Kasumi-1 (cell line): Measurements from ENCODE around the gene HSD17B11.
"Not testable (repeated sequence)": the region's sequence is repeated elsewhere in the genome, so short reads cannot be mapped to it uniquely, and the experiment has no call there.

Experiments used
- DNase-seq, 2 experiments: peaks; one replicate each; lab custom pipeline; 2025; lab: John Stamatoyannopoulos, UW

The HSD17B11 gene, protein sequence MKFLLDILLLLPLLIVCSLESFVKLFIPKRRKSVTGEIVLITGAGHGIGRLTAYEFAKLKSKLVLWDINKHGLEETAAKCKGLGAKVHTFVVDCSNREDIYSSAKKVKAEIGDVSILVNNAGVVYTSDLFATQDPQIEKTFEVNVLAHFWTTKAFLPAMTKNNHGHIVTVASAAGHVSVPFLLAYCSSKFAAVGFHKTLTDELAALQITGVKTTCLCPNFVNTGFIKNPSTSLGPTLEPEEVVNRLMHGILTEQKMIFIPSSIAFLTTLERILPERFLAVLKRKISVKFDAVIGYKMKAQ

DNA sequence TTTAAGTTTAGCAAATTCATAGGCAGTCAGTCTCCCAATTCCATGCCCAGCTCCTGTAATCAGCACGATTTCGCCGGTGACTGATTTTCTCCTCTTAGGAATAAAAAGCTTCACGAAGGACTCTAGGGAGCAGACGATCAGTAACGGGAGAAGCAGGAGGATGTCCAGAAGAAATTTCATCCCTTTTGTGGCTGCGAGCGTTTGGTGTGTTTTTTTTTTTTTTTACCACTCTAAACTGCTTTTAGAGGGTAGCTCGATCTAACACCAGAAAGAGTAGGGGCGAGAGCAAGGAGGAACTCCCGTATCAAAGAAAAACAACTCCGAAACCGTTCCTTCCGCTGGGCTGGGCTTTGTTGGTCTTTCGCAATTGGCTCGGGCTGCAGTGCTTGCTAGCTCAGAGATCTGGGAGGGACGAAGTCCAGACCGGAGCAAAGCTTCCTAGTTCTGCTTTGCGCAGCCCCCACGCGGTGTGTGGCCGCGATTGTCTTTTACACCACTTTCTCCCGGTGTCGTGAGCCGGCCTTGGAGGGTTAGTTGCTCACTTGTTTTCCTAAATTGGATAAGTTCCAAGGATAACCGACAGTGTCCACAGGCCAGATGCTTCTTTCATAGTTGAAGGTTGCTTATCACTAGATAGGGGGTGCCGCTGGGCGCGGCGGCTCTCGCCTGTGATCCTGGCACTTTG is at the start of gene HSD17B11:
Gene HSD17B11, minus strand, starts transcription at position 298 of the 685 bp plus-strand sequence. Its CDS starts 118 bp downstream, at position 180.
- peak; percentile 99 for DNase-seq

DNA sequence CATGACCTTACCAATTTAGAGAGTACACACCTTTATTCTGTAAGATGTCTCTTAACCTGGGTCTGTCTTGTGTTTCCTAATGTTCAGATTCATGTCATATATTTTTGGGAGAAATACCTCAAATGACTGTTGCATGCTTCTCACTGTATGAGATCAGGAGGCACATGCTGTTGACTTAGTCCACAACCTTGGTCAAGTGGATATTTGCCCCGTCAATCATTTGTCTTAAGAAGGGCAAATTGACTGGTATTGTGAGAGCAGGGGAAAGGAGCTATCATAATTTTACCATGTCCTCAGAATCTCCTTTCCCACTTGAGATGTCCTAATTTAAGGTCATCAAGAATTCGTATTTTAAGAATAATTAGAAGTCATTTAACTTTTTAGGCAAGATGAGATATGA is 42.4 kb upstream of the HSD17B11 start:
- no peak for DNase-seq

DNA sequence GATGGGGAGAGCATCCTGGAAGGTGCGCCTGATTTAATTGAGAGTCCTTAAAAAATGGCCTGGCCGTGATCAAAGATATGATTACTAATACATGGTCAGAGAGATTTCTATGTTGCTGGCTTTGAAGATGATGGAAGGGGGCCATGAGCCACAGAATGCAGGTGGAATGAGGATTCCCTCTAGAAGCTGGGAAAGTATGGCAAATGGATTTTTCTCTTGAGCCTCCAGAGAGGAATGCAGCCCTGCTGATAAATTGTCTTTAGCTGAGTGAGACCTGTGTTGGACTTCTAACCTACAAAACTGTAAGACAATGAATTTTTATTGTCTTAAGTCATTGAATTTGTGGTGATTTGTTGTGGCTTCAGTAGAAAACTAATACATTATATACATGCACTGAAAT is 39.0 kb upstream of the HSD17B11 start:
- DNase-seq, result no peak

DNA sequence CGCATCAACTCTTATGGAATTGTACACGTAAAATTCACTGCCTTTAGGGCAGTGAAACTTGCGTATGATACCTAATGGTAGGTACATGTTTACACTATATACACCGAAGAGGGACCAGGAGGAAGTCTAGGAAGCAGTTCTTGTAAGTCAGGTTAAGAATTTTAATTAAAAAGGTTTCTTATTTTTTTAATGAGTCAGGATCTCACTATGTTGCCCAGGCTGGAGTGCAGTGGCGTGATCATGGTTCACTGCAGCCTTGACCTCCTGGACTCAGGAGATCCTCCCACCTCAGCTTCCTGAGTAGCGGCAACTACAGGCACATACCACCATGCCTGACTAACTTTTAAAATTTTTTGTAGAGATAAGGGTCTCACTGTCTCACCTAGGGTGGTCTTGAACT is 38.0 kb upstream of the HSD17B11 start:
- DNase-seq, result no peak

DNA sequence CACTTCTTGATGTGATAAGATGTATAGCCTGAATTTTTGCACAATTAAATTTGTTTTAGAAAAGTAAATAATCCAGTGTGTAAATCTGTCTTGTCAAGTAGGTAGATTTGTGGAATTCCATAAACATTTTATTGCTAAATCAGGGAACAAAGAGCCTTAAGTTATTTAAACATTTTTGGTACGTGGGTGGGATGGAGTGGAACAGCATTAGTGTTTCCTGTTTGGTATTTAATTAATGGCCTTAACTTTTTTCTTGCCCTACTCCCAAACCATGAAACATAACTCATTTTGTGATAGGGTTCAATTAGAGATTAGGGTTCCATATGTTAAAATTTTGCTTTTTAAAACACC is 36.5 kb upstream of the HSD17B11 start:
- no peak for DNase-seq

DNA sequence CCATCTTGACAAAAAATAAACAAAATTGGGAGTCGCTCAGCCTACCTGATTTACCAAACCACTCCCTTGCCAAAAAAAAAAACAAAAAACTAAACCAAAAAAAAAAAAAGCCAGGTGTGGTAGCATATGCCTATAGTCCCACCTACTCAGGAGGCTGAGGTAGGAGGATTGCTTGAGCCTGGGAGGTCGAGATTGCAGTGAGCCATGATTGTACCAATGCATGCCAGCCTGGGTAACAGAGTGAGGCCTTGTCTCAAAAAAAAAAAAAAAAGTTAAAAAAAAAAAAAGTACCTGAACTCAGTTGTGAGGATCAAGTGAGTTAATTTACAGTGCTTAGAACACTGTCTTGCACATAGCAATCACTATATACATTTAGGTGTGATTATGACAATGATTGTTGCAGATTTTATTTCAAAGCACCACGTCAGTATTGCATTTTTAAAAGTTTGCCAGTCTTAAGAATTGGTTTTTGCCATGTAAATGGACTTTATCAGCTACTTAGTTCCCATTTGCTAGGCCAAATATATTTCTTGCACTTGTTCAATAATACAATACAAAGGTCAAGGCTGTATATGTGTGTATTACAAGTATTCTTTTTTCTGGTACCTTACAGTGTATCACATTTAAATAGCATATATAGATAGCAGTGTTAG is 36.0 kb upstream of the HSD17B11 start:
- DNase-seq, result no peak

DNA sequence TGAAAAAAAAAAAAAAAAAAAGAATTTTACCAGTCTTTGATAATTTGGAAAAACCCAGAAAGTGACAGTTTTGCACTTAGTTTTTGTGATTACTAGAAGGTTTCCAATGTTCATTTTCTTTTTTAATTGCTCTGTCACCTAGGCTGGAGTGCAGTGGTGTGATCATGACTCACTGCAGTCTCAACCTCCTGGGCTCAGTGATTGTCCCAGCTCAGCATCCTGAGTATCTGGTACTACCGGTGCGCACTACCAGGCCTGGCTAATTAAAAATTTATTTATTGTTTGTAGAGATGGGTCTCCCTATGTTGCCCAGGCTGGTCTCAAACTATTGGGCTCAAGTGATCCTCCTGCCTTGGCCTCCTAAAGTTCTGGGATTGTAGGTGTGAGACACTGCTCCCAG is 34.7 kb upstream of the HSD17B11 start:
- no peak for DNase-seq

DNA sequence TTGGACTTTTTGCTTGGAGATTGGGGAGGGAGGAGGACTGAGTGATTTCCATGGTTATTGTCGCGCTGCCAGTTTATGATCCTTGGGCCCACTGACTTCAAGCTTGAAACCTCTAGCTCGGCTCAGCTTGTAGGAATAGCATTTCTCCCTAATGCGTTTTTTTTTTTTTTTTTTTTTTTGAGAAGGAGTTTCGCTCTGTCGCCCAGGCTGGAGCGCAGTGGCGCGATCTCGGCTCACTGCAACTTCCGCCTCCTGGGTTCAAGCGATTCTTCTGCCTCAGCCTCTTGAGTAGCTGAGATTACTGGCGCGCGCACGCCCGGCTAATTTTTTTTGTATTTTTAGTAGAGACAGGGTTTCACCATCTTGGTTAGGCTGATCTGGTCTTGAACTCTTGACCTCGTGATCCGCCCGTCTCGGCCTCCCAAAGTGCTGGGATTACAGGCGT is 33.1 kb upstream of the HSD17B11 start:
- DNase-seq, result peak in 1 of 2 experiments; percentile 29

DNA sequence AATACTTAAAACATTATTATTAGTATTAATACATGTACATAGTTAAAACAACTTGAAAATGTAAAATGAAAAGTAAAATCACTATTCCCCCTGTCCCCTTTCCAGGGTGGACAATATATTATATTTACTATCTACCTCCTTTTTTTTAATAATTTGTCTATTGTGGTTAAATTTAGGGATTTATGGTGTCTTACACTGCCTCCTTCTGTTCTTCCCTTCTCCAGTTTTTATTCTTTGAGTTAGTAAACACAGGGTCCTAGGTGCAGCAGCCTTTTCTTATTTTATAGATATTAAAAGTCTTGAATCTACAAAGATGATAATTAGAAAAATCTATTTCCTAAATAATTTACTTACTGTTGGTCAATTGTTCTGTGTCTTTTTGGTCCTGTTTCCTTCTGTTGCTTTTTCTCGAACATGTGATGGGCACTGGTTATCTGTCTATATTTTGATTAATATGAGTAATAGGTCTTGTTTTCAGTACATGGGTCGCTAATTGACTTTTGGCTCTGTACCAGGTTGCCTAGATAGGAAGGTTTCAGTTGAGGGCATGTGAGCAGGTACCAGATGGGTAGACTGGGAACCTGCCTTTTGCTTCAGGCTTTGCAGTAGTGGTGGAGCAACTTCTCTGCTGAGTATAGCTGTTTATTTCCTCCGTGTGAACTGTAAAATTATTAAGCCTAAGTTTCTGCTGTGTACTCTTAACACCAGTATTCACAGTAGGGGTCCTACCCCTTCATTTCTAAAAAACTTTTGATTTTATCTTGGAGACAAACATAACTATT is 32.5 kb upstream of the HSD17B11 start:
- peak; percentile 29 to 43 for DNase-seq

DNA sequence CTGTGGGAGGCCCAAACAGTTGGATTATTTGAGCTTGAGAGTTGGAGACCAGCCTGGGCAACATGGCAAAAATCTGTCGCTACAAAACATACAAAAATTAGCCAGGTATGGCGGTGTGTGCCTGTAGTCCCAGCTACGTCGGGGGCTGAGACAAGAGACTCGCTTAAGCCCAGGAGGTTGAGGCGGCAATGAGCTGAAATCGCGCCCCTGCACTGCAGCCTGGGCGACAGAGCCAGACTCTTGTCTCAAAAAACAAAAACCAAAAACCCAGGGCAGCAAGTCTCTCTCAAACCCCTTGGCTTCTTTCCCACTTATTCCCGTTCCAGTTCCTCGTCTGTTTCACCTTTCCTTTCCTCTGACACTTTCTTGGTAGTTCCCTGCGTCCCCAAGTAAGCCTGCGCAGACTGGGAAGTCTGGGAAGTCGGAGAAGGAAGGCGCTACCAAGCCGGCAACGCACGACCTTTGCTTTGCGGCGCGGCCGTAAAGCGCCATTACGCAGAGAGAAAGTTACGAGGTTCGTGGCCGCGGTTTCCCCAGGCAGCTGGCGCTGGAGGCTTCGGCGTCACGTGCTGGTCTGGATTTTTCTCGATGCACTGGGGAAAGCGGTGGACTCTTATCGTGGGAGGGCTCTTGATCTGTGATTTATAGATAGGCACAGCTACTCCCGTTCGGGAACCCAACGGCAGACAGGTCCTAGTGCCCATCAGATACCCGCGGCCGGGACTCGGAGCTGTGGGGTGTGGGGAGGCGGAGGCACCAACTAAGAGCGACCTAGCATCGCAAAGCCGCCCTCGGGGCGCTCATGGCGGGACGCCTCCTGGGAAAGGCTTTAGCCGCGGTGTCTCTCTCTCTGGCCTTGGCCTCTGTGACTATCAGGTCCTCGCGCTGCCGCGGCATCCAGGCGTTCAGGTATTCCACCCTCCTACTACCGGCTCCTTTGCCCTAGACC is 31.4 kb upstream of the HSD17B11 start, which contains the start of gene NUDT9:
Gene NUDT9, plus strand, starts transcription at position 470 of the 949 bp plus-strand sequence. Its CDS starts 333 bp downstream, at position 803.
- DNase-seq, result peak; percentile 92 to 93

DNA sequence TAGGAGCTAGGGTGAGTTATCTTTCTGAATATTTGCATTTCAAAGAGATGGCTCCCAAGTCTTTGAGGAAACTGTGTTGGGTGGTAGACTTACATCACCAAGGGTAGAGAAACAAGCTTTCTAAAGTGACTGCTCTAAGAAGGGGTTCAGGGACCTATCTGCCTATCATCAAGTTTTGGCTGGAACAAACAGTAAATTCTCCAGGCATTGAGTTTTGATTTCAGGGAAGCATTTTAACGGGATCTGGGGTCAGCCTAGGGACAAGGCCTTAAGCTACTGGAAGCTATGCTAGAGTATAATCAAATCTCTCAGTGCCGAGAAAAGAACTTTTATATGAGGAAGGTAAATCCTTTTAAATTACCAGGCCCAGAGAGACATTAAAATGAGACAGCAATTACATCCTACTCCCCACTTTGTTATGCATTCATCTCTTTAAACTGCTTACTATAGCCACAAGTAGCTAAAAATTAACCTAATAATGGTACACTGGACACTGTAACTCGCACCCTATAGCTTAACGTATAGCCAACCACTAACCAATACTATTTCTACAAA is 29.4 kb upstream of the HSD17B11 start:
- no peak for DNase-seq

DNA sequence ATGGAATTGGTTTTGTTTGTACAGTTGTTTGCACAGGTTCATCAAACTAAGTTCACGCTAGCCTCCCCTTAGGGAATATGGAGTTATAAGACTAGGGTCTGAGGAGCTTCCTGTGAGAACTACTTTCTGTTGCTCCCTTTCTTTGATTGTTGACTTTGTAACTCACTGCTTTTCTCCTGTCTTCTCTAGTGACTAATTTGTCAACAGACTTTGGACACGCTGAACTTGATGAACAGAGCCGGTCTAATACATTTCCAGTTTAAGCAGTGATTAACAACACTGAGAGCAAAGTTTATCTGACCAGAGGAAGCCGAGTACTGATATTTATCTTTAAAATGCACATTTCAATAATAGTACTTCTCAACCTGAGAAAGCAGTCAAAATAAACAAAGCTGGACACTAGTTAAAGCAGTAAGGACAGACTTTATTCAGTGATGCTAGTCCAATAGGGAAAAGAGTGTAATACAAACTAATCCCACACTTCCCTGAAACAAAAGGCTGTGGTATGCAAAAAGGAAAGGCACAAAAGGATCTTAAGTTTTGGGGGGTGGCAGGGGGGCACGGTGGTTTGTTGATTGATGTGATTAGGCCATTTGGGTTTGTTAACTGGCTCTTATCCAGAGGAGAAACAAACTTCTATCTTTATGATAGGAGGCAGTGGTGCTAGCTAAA is 28.7 kb upstream of the HSD17B11 start:
- DNase-seq, result no peak

DNA sequence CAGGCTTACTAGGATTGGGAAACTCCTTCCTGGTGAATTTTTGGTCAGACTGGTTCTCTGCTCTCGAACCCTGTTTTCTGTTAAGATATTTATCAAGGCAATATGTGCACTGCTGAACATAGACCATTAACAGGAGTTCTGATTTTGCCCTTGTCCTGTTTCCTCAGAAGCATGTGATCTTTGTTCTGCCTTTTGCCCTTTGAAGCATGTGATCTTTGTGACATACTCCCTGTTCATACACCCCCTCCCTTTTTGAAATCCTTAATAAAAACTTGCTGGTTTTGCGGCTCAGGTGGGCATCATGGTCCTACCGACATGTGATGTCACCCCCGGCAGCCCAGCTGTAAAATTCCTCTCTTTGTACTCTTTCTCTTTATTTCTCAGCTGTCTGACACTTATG is 27.4 kb upstream of the HSD17B11 start:
- DNase-seq, result not testable (repeated sequence)

DNA sequence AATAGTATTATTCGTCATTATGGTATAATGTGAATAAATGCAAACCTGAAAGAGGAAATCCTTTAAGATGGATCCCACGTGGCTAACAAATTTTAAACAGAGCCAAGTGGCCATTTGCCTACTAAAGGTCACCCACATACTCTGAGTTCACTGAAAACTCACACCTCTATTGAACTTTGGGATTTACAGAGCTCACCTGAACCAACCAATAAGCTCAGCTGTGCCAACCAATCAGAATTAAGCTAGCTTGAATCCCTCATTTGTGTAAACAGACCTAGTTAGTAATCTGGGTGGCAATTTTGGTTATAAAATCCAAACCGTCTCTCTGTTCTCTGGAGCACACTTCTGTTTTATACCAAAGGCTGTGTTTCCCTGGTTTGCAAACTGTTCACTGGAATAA is 26.0 kb upstream of the HSD17B11 start:
- DNase-seq, result no peak

DNA sequence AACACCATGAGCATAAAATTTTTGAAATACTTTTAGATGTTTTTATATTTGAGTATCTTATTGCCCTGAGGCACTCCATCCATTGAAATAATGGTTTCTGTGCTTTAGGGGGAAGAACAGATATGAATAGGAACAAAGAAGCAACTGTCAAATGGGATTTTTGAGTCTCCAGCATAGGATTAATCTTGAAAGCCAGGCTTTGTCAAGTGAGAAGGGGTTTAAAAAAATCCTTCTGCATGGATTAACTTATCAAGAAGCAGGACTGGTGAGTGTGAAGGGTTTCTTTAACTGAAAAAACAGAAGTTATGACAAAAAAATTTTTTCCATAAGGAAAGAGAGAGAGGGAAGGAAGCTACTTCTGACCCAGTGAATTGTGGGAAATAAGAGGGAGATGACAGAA is 23.8 kb upstream of the HSD17B11 start:
- no peak for DNase-seq

DNA sequence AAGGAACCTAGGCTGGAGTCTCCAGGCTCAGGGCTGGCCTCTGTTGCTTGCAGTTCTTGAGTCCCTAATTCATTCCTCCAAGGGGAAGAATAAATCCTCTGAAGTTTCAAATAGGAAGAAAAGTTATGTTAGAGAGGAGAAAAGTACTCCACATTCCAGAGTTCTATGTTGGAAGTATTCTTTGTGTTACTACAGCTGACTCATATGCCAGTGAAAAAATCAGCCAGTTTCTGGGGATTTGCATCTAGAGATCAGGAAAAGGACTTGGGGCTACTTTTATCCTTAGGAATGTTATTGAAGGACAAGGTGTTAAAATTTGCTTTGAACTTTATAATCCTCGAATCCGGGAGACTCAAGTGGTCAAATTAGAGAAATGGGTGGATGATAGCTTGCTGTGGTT is 19.7 kb upstream of the HSD17B11 start:
- DNase-seq, result no peak

DNA sequence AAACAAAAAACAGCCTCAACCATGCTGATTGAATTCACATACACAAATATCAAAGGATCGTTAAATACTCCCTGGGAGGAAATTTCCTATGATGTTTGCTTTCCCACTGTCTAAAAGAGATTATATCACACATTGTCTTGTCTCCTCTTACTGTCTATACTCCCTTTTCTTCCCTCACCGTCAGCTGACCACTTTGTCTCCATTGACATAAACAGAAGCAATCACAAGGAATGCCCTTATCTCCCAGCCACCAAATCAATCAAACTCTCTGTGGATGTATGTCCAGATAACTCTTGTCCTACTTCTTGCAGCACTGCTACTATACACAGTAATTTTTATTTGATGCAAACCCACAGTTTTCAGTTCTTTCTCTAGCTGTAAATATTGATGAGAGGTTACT is 19.2 kb upstream of the HSD17B11 start:
- no peak for DNase-seq

DNA sequence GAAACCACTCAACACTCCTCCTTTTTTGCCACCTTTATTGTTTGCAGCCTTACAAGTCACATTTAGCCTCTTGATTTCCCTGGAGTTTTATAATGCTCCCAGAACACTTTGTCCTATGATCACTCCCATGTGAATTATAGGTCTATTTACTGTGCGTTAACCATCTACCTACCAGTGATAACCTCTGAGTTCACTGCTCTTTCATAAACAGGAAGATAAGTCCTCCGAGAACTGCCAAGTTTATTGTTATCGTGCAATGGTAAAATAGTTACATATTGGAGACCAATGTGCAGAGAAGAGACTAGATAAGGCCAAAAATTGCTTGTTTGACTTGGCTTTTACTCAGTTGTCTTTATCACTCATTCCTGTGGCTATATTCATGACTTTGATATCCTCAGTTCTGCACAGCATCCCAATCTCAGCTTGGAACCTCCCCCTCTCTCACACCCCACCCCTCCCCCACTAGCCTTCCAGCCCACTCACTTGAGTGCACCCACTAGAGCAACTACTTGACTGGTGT is 18.5 kb upstream of the HSD17B11 start:
- DNase-seq, result no peak

DNA sequence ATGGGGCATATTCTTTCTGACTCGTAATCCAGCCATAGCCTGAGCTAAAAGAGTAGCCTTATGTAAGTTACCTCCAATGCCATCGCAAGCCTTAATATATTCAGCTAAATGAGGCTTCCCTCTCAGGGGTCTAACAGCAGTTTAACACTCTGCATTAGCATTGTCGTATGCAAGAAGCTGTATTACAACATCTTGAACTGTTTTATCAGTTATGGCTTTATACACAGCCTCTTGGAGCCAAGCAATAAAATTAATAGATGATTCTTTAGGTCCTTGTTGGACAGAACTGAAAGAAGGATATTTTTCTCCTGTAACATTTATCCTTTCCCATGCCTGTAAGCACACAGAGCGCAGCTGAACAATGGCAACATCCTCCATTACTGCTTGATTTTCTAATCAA is 15.9 kb upstream of the HSD17B11 start:
- not testable (repeated sequence) for DNase-seq

DNA sequence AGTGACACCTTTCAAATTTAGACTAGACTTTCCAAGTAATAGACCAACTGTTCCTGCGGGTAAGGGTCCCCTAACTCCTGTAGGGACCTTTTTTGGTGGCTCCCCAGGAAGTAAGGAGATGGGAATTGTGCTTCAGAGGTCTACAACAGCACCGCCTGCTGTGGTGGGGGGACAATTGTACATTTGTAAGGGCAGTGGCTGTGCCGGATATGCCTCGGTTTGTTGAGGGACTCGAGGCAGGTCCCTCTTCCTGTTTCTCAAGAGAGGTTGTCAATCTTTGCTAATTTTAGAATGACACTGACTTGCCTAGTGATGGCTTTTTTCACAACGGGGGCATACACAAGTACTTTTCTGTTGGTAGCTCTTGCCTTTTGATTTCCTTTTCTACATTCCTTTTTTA is 15.5 kb upstream of the HSD17B11 start:
- DNase-seq, result peak; percentile 89 to 90
